Measurements from ENCODE around the gene ALDH1A1.

DNA sequence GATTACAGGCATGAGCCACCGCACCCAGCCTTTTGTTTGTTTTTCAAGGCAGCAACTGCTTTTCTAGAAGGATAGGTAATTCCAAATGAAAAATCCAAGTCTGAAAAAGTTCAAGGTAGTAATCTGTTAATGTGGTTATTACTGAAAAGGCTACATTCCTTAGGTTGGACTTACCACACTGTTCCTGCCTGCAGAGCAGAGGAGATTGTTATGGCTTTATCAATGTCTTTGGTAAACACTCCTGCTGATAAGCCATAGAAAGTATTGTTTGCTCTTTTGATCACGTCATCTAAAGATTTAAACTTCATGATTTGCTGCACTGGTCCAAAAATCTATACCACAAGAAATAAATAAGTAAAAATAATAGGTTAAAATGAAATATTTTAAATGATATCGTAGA, 43.4 kb downstream of the ALDH1A1 start:
- TF ChIP-seq, protein P1, sequence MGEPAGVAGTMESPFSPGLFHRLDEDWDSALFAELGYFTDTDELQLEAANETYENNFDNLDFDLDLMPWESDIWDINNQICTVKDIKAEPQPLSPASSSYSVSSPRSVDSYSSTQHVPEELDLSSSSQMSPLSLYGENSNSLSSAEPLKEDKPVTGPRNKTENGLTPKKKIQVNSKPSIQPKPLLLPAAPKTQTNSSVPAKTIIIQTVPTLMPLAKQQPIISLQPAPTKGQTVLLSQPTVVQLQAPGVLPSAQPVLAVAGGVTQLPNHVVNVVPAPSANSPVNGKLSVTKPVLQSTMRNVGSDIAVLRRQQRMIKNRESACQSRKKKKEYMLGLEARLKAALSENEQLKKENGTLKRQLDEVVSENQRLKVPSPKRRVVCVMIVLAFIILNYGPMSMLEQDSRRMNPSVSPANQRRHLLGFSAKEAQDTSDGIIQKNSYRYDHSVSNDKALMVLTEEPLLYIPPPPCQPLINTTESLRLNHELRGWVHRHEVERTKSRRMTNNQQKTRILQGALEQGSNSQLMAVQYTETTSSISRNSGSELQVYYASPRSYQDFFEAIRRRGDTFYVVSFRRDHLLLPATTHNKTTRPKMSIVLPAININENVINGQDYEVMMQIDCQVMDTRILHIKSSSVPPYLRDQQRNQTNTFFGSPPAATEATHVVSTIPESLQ (CRISPR knock-in tag; IDR thresholded peaks at IDR 0.05): no peak
- TF ChIP-seq, protein P2, sequence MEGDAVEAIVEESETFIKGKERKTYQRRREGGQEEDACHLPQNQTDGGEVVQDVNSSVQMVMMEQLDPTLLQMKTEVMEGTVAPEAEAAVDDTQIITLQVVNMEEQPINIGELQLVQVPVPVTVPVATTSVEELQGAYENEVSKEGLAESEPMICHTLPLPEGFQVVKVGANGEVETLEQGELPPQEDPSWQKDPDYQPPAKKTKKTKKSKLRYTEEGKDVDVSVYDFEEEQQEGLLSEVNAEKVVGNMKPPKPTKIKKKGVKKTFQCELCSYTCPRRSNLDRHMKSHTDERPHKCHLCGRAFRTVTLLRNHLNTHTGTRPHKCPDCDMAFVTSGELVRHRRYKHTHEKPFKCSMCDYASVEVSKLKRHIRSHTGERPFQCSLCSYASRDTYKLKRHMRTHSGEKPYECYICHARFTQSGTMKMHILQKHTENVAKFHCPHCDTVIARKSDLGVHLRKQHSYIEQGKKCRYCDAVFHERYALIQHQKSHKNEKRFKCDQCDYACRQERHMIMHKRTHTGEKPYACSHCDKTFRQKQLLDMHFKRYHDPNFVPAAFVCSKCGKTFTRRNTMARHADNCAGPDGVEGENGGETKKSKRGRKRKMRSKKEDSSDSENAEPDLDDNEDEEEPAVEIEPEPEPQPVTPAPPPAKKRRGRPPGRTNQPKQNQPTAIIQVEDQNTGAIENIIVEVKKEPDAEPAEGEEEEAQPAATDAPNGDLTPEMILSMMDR (IDR thresholded peaks at IDR 0.05): no peak
- TF ChIP-seq NR2C2 (CRISPR knock-in tag; IDR thresholded peaks at IDR 0.05): no peak
- TF ChIP-seq, protein P3, sequence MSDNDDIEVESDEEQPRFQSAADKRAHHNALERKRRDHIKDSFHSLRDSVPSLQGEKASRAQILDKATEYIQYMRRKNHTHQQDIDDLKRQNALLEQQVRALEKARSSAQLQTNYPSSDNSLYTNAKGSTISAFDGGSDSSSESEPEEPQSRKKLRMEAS (CRISPR knock-in tag; IDR thresholded peaks at IDR 0.05): no peak
- TF ChIP-seq FOXJ3 (CRISPR knock-in tag; IDR thresholded peaks at IDR 0.05; ENCODE audit: borderline replicate concordance): no peak
- TF ChIP-seq, protein P4, sequence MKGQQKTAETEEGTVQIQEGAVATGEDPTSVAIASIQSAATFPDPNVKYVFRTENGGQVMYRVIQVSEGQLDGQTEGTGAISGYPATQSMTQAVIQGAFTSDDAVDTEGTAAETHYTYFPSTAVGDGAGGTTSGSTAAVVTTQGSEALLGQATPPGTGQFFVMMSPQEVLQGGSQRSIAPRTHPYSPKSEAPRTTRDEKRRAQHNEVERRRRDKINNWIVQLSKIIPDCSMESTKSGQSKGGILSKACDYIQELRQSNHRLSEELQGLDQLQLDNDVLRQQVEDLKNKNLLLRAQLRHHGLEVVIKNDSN (CRISPR knock-in tag; IDR thresholded peaks at IDR 0.05): no peak
- no peak for TF ChIP-seq JUN (CRISPR knock-in tag; IDR thresholded peaks at IDR 0.05)
- TF ChIP-seq, protein P5, sequence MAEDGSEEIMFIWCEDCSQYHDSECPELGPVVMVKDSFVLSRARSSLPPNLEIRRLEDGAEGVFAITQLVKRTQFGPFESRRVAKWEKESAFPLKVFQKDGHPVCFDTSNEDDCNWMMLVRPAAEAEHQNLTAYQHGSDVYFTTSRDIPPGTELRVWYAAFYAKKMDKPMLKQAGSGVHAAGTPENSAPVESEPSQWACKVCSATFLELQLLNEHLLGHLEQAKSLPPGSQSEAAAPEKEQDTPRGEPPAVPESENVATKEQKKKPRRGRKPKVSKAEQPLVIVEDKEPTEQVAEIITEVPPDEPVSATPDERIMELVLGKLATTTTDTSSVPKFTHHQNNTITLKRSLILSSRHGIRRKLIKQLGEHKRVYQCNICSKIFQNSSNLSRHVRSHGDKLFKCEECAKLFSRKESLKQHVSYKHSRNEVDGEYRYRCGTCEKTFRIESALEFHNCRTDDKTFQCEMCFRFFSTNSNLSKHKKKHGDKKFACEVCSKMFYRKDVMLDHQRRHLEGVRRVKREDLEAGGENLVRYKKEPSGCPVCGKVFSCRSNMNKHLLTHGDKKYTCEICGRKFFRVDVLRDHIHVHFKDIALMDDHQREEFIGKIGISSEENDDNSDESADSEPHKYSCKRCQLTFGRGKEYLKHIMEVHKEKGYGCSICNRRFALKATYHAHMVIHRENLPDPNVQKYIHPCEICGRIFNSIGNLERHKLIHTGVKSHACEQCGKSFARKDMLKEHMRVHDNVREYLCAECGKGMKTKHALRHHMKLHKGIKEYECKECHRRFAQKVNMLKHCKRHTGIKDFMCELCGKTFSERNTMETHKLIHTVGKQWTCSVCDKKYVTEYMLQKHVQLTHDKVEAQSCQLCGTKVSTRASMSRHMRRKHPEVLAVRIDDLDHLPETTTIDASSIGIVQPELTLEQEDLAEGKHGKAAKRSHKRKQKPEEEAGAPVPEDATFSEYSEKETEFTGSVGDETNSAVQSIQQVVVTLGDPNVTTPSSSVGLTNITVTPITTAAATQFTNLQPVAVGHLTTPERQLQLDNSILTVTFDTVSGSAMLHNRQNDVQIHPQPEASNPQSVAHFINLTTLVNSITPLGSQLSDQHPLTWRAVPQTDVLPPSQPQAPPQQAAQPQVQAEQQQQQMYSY (CRISPR knock-in tag; IDR thresholded peaks at IDR 0.05): no peak
- no peak for TF ChIP-seq CBFB (CRISPR knock-in tag; IDR thresholded peaks at IDR 0.05; ENCODE audit: low read depth)
- TF ChIP-seq TCF7 (CRISPR knock-in tag; IDR thresholded peaks at IDR 0.05; ENCODE audit: low read depth): no peak
- TF ChIP-seq SP1 (CRISPR knock-in tag; conservative IDR thresholded peaks at IDR 0.05): no peak
